Measurements from ENCODE around the gene CLCNKB. TPM values are rescaled to one million over a fixed set of nuclear protein-coding genes. Genes with fewer than 3 reads are reported as not detected.

Gene CLCNKB
- total and polyA plus RNA-seq, 2 of the 13 experiments (the other 11 are each of a cell fraction or from before 2014, with no cell fraction given): 0.04 TPM; not detected in 1

- Histone ChIP-seq H3K9me3 (ENCODE audit: low read length) (no peaks in the 10 kb centered on the region), H3K27ac (ENCODE audit: extremely low read length, insufficient read depth, low read length) (no peak overlapping the region), H3K4me3 (replicated peaks in 1 of 3; ENCODE audit: insufficient read depth in 1 of 3, low read depth in 2 of 3, low read length in 3 of 3) (peak overlapping the region in 1 of 3 experiments; percentile 12; a peak in 1 of 6 replicates), H2AFZ (ENCODE audit: low read length) (no peak overlapping the region), H3K36me3 (replicated peaks in 1 of 2; ENCODE audit: control insufficient read depth in 1 of 2, insufficient read depth in 2 of 2, low read length in 2 of 2) (no peaks in the 10 kb centered on the region), H3K9ac (ENCODE audit: insufficient read depth, low read depth, low read length) (peak overlapping the region; percentile 37; the same call in 1 of the 2 replicates), H3K27me3 (ENCODE audit: control insufficient read depth in 1 of 2, insufficient read depth in 2 of 2, low read length in 2 of 2) (peaks cover 10 to 74% of the 10 kb centered on the region in 2 experiments), H3K79me2 (ENCODE audit: insufficient read depth, low read length) (no peaks in the 10 kb centered on the region), H3K4me1 (ENCODE audit: insufficient read depth, low read length) (peaks cover 49% of the 10 kb centered on the region), H3K4me2 (ENCODE audit: low read depth, low read length) (peak overlapping the region; percentile 45; the same call in 1 of the 2 replicates), H4K20me1 (ENCODE audit: insufficient read depth, low read length) (no peaks in the 10 kb centered on the region)
- in situ Hi-C loops (cut with HindIII; ENCODE audit: extremely low pct_ligation_motif_present, low pct_unique_long_range_greater_than_20kb): no loop called here
- no peak for TF ChIP-seq GATAD1 (CRISPR knock-in tag; IDR thresholded peaks at IDR 0.05)
- peak; percentile 17; the same call in 1 of the 2 replicates for TF ChIP-seq ZNF768 (CRISPR knock-in tag; IDR thresholded peaks at IDR 0.05)
- intact Hi-C loops (cut with micrococcal nuclease; ENCODE audit: unreplicated experiment): no loop called here
- POLR2A ChIA-PET: no interaction called here
- DNase-seq (ENCODE audit: low spot score) (no peak), ATAC-seq (no peak), FAIRE-seq (no peak)
- WGBS (ENCODE audit: low lambda C conversion rate): 77% methylated on average over 5 of the region's 13 CpGs
- BruUV-seq (replicated peaks): no TSS peak
- CTCF ChIA-PET (ENCODE audit: low intra/inter-chr PET ratio, low total read pairs): no interaction called here
Measured at GRCh38 chr1:16067933-16068332, 24.4 kb downstream of the CLCNKB start.

DNA sequence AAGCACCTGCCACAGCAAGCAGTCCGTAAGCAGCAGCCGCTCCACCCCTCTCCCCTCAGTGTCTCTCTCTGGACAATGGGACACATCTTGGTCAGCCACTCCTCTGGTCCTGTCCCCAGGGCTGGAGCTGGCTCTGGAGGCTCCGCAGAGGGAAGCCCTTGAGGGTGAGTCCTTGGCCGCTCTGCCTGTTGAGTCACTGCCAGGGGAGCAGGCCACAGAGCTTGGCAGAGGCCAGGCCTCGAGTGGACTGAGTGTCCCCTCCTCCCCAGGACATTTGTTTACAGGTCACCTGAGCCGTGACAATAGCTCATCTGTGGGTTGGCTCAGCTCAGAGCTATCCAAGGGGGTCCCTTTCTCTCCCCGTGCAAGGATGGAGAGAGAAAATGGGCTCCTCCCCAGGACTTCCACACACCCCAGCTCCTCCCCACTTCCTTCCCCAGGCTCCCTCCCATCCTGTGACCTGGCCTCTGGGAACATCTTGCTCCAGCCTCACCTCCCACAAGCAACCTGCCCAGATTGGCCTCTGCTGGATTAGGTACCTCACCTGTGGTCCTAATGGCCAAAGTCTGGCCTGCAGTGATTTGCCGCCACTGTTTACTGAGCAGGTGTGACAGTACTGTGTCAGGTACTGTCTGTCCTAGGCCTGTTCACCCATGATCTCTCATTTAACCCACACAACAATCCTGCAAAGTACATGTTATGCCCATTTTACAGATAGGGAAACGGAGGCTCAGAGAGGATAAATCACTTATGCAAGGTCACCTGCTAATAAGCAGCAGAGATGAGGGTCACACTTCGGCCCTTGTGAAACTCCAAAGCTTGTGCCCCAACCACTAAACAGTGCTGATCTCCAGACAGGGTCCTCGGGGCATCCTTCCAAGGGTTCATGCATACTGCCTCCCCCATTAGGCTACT lies 25.0 kb downstream of the CLCNKB start:
- peak overlapping the region; percentile 45; the same call in 1 of the 2 replicates for H3K4me2 ChIP-seq (ENCODE audit: low read depth, low read length)
- peak; percentile 18; the same call in 2 of the 3 replicates for ATAC-seq
- no peaks in the 10 kb centered on the region for H3K36me3 ChIP-seq (replicated peaks in 1 of 2; ENCODE audit: control insufficient read depth in 1 of 2, insufficient read depth in 2 of 2, low read length in 2 of 2)
- ChIA-PET POLR2A (no interaction called here), CTCF (ENCODE audit: low intra/inter-chr PET ratio, low total read pairs) (no interaction called here)
- H3K27me3 ChIP-seq (ENCODE audit: control insufficient read depth in 1 of 2, insufficient read depth in 2 of 2, low read length in 2 of 2): peaks cover 6 to 72% of the 10 kb centered on the region in 2 experiments
- 0 out of 2 replicates have a peak, but pooled peaks have one; percentile 24 for TF ChIP-seq ZNF788 (CRISPR knock-in tag; IDR thresholded peaks at IDR 0.05; ENCODE audit: borderline replicate concordance)
- peak; percentile 90 for TF ChIP-seq ZNF629 (CRISPR knock-in tag; conservative IDR thresholded peaks at IDR 0.05)
- TF ChIP-seq, protein P1, sequence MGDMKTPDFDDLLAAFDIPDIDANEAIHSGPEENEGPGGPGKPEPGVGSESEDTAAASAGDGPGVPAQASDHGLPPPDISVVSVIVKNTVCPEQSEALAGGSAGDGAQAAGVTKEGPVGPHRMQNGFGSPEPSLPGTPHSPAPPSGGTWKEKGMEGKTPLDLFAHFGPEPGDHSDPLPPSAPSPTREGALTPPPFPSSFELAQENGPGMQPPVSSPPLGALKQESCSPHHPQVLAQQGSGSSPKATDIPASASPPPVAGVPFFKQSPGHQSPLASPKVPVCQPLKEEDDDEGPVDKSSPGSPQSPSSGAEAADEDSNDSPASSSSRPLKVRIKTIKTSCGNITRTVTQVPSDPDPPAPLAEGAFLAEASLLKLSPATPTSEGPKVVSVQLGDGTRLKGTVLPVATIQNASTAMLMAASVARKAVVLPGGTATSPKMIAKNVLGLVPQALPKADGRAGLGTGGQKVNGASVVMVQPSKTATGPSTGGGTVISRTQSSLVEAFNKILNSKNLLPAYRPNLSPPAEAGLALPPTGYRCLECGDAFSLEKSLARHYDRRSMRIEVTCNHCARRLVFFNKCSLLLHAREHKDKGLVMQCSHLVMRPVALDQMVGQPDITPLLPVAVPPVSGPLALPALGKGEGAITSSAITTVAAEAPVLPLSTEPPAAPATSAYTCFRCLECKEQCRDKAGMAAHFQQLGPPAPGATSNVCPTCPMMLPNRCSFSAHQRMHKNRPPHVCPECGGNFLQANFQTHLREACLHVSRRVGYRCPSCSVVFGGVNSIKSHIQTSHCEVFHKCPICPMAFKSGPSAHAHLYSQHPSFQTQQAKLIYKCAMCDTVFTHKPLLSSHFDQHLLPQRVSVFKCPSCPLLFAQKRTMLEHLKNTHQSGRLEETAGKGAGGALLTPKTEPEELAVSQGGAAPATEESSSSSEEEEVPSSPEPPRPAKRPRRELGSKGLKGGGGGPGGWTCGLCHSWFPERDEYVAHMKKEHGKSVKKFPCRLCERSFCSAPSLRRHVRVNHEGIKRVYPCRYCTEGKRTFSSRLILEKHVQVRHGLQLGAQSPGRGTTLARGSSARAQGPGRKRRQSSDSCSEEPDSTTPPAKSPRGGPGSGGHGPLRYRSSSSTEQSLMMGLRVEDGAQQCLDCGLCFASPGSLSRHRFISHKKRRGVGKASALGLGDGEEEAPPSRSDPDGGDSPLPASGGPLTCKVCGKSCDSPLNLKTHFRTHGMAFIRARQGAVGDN (CRISPR knock-in tag; IDR thresholded peaks at IDR 0.05): 0 out of 2 replicates have a peak, but pooled peaks have one; percentile 21
- no peak for TF ChIP-seq ZNF713 (CRISPR knock-in tag; IDR thresholded peaks at IDR 0.05)
- no peaks in the 10 kb centered on the region for H3K9me3 ChIP-seq (ENCODE audit: low read length)
- no peak overlapping the region for H3K27ac ChIP-seq (ENCODE audit: extremely low read length, insufficient read depth, low read length)
- in situ Hi-C loops (cut with HindIII; ENCODE audit: extremely low pct_ligation_motif_present, low pct_unique_long_range_greater_than_20kb): no loop called here
- no peak overlapping the region for H2AFZ ChIP-seq (ENCODE audit: low read length)
- WGBS (ENCODE audit: low lambda C conversion rate): 20% methylated on average over 3 of the region's 11 CpGs
- intact Hi-C loops (cut with micrococcal nuclease; ENCODE audit: unreplicated experiment): no loop called here
- H3K4me1 ChIP-seq (ENCODE audit: insufficient read depth, low read length): peaks cover 50% of the 10 kb centered on the region
- no peak overlapping the region for H3K9ac ChIP-seq (ENCODE audit: insufficient read depth, low read depth, low read length)
- no TSS peak for BruUV-seq (replicated peaks)
- no peaks in the 10 kb centered on the region for H3K79me2 ChIP-seq (ENCODE audit: insufficient read depth, low read length)
- no peak for FAIRE-seq
- no peaks in the 10 kb centered on the region for H4K20me1 ChIP-seq (ENCODE audit: insufficient read depth, low read length)
- no peak for DNase-seq (ENCODE audit: low spot score)
- H3K4me3 ChIP-seq (replicated peaks in 1 of 3; ENCODE audit: insufficient read depth in 1 of 3, low read depth in 2 of 3, low read length in 3 of 3): no peak overlapping the region

Measured in HepG2 (cell line).